Renal pelvis (tissue), 4 donors: ENCODE results near the gene HOXA4. TPM values are rescaled to one million over a fixed set of nuclear protein-coding genes. Genes with fewer than 3 reads are reported as not detected.
A peak's percentile ranks its signal among the peaks of the same experiment; 100 is the strongest.

Experiments
- DNase-seq: peaks from one replicate; pipeline ENCODE4 v3.0.0-alpha.2; 2013
- polyA plus RNA-seq, 3 donors: library from polyadenylated mRNA; unstranded; fragments of 120-200 nt; gene quantifications; one replicate each; pipeline ENCODE4 v1.2.1, GENCODE V29; 2013; ENCODE audit not compliant: insufficient read length in 3 of 3

Gene HOXA4
- polyA plus RNA-seq, 3 donors: 19.5 to 25.0 (median 21.4) TPM

DNA sequence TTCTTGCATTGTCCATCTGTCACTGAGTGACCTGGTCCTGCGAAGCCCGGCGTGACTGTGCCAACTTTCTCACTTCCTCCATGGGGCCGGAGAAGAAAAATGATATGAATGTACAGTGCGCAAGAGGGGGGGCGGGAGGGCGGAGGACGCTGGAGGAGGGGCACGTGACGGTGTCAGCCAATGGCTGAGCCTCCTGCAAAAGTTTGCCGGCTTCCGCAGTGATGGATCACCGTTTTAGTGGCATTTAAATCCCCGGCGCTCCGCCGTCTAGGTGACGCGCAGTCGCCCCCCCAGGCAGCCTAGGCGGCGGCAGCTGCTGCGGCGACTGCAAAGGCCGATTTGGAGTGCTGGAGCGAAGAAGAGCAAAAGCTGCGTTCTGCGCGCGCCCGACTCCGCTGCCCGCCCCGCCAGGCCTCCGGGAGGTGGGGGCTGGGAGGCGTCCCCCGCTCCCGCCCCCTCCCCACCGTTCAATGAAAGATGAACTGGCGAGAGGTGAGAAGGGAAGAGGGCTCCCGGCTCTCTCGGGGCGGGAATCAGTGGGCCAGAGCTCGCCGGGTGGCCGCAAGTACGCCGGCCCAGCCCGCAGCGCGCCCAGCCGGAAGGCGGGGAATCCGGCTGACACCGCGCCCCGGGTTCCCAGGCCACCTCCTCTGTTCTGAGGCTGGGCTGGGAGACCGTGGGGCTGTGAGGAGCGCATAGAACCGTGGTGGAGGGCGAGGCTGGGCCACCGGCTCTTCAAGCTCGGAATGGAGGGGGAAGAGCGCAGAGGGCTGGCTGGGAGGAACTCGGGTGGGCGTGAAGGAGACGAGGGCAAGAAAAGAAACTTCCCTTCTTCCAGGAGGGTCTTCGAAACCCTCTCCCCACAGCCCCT, 34.4 kb downstream of the HOXA4 start, which contains the start of gene HOXA1:
Gene HOXA1, minus strand, starts transcription at position 104 of the 871 bp plus-strand sequence. Its CDS starts 88 bp downstream, at position 16.
- peak; percentile 92 for DNase-seq

GRCh38 chr7:27095050-27095896, 35.3 kb downstream of the HOXA4 start:
- DNase-seq: no peak

DNA sequence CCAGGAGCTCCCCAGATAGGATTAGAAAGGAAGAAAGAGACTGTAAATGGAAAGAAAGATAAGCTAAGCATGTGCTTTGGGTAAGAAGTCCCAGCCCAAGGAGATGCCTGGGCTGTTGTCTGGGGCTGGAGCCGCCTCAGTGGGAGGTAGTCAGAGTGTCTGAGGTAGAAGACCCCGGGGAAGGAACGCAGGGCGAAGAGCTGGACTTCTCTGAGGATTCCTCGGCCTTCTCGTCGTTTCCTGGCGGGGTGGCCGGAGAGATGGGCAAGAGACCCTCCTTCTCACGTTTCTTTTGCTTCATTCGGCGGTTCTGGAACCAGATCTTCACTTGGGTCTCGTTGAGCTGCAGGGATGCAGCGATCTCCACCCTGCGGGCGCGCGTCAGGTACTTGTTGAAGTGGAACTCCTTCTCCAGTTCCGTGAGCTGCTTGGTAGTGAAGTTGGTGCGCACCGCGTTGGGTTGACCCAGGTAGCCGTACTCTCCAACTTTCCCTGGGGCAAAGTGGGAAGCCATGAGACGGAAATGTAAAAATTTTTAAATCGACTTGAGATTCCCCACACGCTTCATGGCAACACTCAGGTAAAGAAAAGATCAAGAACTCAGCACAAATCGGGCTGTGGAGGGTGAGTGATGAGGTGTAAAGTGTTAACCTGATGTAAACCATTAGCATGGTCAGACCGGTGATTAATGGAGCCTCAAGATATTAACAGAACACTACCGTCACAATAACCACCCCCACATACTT, 36.1 kb downstream of the HOXA4 start:
- DNase-seq: no peak

DNA sequence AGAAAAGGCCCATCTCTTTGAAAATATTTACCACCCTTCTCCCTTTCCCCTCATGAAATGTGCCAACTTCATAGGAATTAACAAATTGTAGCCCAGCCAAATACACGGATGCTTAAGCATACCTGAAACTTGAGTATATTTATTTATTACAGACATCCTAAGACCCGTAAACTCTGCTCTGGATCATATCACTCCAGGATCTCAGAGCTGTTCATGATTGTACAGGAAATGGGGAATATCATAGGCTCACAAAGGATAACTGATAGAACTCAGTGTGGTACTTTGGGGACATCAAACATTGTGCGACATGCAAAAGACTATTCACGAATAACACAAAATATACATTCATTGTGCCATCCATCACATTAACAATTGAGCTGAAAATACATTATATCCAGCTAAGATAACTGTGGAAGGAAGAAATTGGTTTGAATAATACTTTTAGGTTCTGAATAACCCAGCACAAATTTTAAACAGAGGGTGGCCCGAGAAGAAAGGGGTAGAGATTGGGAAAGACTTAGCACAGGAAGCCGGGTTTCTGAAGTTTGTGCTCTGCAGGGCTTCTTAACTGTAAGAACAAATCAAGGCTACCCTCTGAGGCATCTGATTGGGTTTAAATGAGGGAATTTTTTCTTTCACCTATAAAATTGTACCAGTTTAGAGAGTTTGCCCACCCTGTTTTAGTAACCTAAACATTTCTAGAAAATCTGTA, 37.2 kb downstream of the HOXA4 start:
- no peak for DNase-seq

DNA sequence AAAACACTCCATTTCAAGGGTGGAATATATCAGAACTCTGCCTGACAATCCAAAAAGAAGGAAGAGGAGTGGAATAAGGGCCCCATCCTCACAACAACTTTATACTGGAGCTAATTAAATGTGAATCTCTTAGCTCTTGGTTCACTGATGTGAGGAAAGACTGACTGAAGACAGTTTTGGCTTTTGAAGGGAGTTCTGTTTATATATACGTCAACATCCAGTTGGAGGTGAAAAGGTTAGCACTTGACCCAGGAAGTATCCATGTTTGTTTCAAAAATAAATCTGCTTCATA, 37.8 kb downstream of the HOXA4 start:
- DNase-seq: no peak

DNA sequence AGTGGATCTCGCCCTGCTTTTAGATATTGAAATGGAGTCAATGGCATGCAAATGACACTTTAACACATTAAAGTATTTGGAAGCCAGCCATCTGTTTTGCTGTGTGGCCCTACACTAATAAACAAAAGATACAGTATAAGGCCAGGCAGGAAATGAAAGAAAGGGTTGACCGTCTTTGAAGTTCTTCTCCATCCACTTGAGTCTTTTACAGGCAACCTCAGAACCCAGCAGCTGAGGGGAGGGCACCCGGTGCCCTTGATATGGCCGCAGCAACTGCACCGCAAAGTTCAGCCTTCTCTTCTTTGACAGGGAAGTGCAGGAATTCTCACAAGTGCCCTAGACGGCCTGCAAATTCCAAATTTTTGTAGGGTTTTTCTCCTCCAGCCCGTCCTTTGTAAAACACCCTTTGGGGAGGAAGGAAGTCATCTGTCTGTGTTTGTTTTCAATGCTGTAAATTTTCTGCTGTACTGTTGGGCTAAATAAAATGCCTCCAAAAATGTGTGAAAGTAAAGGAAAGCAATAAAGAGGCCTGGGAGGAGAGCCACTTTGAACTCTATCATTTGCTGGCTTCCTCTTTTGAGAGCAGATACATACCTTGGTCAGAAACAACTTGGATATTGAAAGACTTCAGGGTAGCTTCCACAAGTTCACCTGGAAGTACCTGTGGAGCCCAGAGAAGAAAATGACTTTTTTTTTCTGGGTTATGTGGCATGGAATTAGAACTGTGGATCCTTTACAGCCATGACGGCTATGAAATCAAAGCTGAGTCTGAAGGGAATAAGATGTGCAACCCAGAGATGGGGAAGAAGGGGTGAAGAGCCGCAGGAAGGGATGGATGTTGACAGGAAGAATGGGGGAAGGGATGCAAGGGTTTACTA, 38.4 kb downstream of the HOXA4 start:
- DNase-seq: peak; percentile 71

GRCh38 chr7:27091105-27091504, 39.5 kb downstream of the HOXA4 start:
- DNase-seq: no peak

DNA sequence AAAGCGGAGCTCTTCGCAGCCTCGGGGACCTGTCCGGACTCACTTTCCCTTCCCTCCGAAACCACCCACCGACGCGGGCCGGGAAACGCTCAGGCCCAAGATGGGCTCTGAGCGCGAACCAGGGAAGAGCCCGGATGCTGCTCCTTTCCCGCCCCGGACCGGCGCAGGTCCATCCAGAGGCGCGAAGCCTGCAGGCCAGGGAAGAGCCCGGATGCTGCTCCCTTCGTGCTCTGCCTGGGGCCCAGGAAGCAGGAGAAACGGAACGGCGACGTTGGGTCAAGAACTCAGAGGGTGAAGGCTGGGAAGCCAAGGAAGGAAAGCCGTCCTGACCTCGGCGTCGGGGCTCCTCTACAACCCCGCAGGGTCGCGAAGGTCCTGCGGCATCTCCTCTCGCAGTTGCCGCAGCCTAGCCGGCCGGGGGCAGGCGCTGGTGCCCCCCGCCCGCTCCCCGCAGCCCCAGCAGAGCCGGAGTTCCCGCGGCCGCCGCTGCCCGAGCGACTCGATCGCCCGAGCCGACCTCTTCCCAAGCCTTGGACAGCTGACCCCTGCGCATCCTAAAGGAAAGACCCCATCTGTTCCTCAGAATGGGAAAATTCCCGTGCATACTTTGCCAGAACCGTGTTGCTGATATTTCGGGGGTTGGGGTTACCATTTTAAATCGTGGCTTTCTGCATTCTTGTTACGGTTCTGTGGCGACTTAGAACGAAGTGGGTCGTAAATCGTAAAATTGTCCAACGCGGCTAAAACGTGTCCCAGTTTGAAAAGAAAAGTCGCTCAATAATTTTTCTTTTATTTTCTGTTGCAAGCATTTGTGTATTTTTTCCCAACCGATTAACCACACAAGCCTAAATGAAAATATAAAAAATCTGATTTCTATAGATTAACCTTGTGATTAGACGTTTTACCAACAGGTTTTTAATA, 42.3 kb downstream of the HOXA4 start:
- no peak for DNase-seq

GRCh38 chr7:27083646-27084045, 46.9 kb downstream of the HOXA4 start:
- no peak for DNase-seq

DNA sequence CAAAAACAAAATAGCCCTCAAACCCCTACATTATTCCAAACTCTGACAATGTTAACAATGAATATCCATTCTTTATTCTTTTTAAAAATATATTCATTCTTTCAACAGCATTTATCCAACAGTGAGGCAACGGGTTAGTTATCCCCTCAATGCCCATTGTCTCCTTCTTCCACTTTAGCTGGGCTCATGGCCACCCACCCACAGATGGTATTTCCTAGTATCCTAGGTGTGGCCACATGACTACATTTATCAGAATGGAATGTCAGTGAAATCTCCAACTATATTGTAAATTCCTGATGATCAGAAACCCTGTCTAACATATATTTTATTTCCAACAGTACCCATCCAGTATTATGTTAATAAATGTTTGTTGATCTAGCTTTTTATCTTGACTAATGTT, 48.4 kb downstream of the HOXA4 start:
- DNase-seq: no peak

GRCh38 chr7:27080844-27081436, 49.6 kb downstream of the HOXA4 start:
- no peak for DNase-seq

DNA sequence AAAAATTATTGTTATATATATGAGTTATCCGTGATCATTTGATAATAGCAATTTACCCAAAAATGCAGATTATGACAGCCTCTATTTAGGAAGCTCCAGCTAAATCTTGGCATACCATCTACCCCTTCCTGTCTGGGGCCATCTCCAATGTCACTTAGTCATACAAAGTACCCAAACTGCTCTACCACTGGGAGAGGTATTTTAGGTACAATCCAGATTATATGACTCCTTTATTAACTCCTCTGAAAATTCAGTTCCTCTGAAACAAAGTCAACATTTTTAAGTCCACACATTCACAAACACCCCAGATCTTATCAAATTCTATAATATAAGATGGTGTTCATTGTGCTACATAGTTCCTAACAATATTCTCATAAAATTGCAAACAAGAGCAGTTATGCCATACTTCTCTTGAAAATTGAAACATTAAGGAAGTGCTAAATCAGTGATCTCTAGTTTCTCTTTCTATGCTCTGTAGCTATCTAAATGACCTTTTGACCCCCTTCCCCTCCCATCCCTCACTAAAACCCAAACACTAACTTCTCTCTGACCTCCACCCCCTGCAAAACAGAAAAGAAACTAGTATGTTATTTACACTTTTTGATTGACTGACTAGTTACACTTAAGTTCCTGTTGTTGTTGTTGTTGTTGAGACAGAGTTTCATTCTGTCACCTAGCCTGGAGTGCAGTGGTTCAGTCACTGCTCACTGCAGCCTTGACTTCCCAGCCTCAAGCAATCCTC, 51.2 kb downstream of the HOXA4 start:
- no peak for DNase-seq

DNA sequence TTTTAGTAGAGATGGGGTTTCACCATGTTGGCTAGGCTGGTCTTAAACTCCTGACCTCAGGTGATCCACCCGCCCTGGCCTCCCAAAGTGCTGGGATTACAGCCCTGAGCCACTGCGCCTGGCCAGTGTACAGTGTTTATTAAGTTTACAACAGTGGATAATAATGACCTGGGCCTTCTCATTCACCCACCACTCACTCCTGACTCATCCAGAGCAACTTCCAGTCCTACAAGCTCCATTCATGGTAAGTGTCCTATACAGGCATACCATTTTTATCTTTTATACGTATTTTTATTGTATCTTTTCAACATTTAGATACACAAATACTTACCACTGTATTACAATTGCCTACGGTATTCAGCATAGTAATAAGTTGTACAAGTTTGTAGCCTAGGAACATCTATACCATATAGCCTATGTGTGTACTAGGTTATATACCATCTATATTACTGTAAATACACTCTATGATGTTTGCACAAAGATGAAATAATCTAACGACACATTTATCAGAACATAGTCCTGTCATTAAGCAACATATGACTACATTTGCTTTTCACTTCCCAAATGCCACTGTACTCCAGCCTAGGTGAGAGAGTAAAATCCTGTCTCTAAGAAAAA, 51.8 kb downstream of the HOXA4 start:
- no peak for DNase-seq
